GM19023 (cell line): ENCODE measurements around the gene ALG12.
A peak's percentile ranks its signal among the peaks of the same experiment; 100 is the strongest.

Source experiments
- ATAC-seq: cut with Tn5 transposase; IDR thresholded peaks from one replicate; pipeline ENCODE4 v1.9.1; 2021; ENCODE audit warnings: mild to moderate bottlenecking, moderate library complexity; ENCODE audit not compliant: unreplicated experiment

Gene ALG12

DNA sequence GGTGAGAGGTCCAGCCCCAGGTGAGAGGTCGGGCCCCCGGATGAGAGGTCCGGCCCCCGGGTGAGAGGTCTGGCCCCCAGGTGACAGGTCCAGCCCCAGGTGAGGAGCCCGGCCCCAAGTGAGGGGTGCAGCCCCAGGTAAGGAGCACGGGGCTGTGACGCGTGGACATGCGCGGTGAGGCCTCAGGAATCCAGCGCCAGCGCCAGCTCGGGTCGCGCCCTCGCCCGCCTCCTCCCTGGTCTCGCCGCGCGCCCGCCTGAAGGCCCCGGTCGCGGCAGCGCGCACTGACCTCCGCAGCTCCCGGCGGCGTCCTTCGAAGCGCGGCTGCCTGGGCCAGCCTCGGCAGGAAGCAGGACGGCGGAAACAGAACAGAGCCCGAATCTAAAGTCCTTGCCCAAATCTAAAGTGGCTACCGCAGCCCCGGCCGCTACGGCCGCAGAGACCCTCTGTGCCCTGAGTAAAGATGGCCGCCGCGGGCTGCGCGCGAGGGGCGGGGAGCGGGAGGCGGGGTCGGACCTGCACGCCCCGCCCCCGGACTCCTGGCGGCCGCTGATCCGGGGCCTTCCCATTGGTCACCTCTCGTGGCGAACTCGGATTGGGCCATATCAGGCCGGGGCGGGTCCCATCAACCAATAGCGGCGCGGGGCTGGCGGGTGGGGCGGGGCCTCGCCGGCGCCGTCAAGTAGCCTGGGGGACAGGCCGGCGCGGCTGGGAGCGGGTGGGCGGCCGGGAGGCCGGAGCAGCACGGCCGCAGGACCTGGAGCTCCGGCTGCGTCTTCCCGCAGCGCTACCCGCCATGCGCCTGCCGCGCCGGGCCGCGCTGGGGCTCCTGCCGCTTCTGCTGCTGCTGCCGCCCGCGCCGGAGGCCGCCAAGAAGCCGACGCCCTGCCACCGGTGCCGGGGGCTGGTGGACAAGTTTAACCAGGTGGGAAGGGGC is at the start of gene ALG12, which contains the start of gene CRELD2:
ALG12 (minus strand) TSS at position 465 of the 937 bp plus-strand sequence. CDS start 4,673 bp downstream, outside the sequence.
CRELD2 (plus strand) TSS at position 661 of the 937 bp plus-strand sequence; CDS start at position 797, 136 bp downstream.
- ATAC-seq, result peak; percentile 88

- ATAC-seq, result no peak
Measured at GRCh38 chr22:49967706-49968208, 49.5 kb upstream of the ALG12 start.

DNA sequence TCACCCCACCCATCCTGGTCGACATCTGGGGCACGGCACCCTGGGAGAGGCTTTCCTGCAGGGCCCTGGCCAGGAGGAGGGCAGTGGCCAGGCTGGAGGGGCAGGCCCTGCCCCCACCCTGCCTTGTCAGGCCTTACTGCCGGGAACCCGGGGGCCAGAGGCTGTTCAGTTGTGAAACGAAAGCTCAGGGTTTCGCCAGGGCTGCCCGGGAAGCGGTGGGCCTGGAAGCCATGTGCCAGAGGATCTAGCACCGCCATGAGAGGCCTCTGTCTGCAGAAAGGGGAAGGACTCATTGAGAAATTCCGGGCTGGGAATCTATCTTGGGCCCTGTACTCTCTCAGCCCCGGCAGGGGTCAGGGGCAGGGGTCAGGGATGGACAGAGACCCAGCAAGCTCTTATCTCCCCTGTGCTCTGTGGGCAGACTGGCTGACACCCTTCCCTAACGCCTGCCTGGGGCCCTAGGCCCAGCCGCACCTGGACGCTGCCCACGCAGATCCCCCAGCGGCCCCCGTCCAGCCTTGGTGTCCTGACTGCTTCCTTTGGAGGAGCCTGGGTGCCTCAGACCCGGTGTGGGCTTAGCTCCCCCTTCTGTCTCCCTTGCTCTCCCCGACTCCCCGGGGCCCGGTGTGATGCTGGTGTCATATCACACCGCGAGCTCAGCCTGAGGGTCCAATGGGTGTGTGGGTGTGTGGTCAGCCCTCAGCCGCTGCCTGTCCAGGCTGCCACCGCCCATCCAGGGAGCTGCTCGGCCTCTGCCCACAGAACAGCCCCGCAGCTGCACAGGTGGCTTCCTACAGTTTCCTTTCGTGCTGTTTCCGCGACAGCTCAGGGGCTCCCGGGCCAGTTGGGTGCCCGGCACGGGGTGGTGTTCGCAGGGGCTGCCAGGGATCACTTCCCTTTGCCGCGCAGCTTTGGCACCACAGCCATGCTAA is 48.8 kb upstream of the ALG12 start:
- no peak for ATAC-seq

DNA sequence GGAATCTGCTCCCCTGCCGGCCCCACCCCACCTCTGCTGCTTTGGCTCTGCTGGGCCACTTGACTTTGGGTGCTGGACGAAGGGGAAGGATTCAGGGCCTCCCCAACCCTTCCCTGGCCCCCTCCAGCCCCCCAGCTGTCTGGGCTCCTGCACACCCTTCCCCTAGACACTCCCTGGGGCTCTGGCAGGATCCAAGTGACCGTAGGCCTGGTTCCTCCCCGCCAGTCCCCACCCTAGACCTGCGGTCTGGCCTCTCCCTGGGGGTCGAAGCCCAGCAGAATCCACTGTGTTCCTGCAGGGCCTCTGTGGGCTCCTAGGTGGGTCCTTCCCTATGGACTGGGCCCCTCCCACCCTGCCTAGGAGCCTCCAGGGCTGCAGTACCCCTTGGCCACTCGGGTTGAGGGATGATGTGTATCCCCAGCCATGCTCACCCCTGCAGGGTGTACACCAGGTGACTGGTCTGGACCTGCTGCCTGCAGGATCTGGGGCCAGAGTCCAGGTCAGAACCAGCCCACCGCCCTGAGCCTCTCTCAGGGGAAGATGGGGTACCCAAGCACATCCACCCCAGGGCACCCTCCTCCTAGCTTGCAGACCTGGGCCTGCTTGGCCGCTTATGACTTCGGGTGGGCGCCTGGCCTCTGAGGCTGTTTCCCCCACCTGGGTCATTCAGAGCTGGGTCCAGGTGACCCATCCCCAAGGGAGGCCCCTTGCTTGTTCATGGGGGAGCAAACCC is 48.0 kb upstream of the ALG12 start:
- ATAC-seq, result no peak

- no peak for ATAC-seq
Measured at GRCh38 chr22:49965091-49966040, 47.1 kb upstream of the ALG12 start.

- no peak for ATAC-seq
Measured at GRCh38 chr22:49964136-49965090, 46.2 kb upstream of the ALG12 start.

DNA sequence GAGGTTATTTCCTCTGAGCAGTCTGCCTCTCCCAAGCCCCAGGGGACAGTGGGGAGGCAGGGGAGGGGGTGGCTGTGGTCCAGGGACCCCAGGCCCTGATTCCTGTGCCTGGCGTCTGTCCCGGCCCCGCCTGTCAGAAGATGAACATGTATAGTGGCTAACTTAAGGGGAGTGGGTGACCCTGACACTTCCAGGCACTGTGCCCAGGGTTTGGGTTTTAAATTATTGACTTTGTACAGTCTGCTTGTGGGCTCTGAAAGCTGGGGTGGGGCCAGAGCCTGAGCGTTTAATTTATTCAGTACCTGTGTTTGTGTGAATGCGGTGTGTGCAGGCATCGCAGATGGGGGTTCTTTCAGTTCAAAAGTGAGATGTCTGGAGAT is 45.4 kb upstream of the ALG12 start:
- ATAC-seq, result no peak

- ATAC-seq, result no peak
Measured at GRCh38 chr22:49962751-49963646, 44.8 kb upstream of the ALG12 start.

GRCh38 chr22:49962012-49962750 is 43.9 kb upstream of the ALG12 start:
- ATAC-seq, result no peak

DNA sequence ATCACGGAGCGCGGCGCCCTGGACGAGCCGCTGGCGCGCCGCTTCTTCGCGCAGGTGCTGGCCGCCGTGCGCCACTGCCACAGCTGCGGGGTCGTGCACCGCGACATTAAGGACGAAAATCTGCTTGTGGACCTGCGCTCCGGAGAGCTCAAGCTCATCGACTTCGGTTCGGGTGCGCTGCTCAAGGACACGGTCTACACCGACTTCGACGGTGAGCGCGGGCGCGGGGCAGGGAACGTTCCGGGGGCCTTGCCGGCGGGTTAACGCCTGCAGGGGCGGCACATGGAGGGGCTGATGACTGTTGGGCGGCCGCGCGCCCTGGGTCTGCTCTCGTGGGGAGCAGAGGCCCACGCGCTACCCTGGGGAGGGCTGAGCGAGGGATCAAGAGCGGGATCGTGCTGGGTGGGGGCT is 43.4 kb upstream of the ALG12 start:
- ATAC-seq, result no peak

- ATAC-seq, result no peak
Measured at GRCh38 chr22:49961005-49961600, 42.9 kb upstream of the ALG12 start.

GRCh38 chr22:49960159-49961004 is 42.1 kb upstream of the ALG12 start, which contains the start of gene PIM3:
TSS of gene PIM3 (plus strand) at chr22:49960772. CDS start at chr22:49960948, 176 bp downstream.
- peak; percentile 68 for ATAC-seq

GRCh38 chr22:49959782-49960158 is 41.5 kb upstream of the ALG12 start:
- peak; percentile 11 for ATAC-seq

- ATAC-seq, result no peak
Measured at GRCh38 chr22:49958931-49959781, 40.9 kb upstream of the ALG12 start.
